Endometrial microvascular endothelial cells (primary cell): Measurements from ENCODE around the gene ARHGAP26. TPM values are rescaled to one million over a fixed set of nuclear protein-coding genes. Genes with fewer than 3 reads are reported as not detected.

ENCODE experiments used
- in situ Hi-C: cut with HindIII; loops from 2 replicates; pipeline ENCODE4 v1.10.0; 2017; ENCODE audit warnings: low sequenced_read_pairs, low pct_unique_long_range_greater_than_20kb; ENCODE audit errors: inconsistent ontology term
- total RNA-seq: library from RNA; depleted of rRNA; stranded (reverse); fragments of >200 nt; gene quantifications from one replicate; pipeline ENCODE4 v1.2.3, GENCODE V29; 2015; ENCODE audit errors: inconsistent ontology term

ARHGAP26 gene
- total RNA-seq, 1 donor from 2014 or later, result 20.4 TPM

DNA sequence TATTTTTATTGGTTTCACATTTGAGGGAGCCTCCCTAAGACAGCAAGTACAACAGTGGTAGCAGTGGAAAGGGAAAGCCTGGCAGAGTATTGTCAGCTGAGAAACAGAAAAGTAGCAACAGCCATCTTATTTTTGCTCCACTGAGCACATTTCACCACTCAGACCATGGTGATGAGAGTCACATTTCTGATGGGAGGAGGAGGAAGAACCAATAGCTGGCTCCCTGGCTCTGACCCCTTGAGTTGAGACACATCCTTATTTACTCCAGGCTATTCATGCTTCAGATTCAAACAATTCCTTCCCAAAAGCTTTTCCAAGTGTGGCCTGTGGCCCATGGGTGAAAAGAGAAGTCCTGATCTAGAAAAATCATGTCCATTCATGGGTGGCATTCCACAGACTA is 236.3 kb downstream of the ARHGAP26 start:
- in situ Hi-C loops, result loop anchor here (25.0 kb wide), 1 partner anchor 206 kb away; no protein-coding TSS in a partner anchor

- in situ Hi-C loops, result loop anchor here (25.0 kb wide), 1 partner anchor 204 kb away; no protein-coding TSS in a partner anchor
These were observed 237.9 kb downstream of the ARHGAP26 start for GRCh38 chr5:143008032-143008431.

- in situ Hi-C loops, result loop anchor here (25.0 kb wide), 1 partner anchor 203 kb away; no protein-coding TSS in a partner anchor
These were observed 238.8 kb downstream of the ARHGAP26 start for GRCh38 chr5:143008809-143009521.

GRCh38 chr5:143010351-143010750 is 240.2 kb downstream of the ARHGAP26 start:
- in situ Hi-C loops, result loop anchor here (25.0 kb wide), 1 partner anchor 202 kb away; no protein-coding TSS in a partner anchor

DNA sequence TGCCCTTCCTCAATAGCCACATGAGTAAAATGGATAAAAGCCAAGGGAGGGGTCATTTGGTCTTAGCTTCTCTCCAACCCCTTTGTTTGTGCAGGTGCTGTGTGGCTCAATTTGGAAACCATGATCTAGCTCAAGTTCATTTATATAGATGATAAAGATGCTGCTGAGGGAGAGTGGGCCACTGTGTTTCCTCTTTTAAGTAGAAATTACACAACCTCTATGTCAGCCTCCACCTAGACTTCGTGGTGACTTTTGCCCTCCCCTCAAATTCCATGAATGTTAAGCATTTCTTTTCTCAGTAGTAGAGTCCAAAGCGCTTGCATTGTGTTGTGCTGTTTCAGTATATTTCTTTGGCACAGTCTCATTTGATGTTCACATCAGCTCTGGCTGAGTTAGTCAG is 241.4 kb downstream of the ARHGAP26 start:
- in situ Hi-C loops, result loop anchor here (25.0 kb wide), 1 partner anchor 201 kb away; no protein-coding TSS in a partner anchor

DNA sequence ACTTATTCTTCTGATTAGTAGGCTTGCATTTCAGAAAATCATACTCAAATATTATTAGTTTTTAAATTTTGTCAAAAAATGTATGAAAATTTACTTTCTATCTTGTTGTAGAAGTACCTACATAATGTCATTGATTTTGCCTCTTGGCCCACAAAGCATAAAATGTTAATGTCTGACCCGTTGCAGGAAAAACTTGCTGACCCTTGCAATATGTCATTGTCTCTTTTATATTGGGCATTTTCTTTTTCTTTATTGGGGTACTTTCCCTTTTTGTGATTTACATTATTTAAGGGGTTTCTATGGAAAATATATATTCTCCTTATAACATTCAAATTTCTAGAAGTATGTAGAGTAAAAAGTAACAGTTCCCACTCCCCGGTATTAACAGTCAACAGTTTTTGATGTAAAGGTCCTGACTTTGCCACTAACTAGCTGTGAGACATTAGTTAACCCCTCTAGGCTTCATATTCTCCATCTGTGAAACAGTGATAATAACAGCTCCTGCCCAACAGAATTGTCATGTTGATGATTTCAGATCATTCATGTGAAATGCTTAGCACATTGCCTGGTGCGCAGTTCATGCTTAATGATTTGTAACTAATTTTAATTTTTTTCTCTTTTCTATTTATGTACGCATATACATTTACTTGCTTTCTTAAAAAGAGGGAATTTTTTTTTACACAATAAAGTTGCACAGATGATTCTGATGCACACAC is 243.2 kb downstream of the ARHGAP26 start:
- in situ Hi-C loops, result loop anchor here (25.0 kb wide), 1 partner anchor 199 kb away; no protein-coding TSS in a partner anchor

DNA sequence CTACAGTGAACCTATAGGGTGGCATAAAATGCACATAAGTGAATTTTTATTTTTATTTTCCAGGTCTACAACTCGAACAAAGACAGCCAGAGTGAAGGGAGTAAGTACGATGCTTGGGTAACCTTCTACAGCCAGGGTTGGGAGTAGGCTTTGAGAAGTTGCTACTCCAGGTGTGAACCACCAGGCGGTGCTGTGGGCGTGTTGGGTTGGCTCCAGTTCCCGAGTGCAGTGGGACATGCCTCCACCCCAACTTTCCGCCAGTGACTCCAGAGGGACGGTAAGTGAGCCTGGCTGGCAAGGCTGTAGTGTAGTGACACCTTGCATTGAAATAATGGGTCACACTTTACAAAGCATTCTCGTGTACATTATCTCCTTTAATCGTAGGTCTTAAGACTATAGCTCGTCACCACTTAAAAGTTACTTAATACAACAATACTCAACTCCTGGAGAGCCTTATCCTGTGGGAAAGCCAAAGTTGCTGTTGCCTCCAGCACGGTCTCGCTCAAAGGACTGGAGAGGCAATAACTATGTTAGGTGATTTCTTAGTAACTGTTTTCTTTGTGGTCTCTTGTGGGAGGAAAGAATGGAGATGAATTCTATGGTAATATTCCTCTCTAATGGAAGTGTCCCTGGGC is 244.0 kb downstream of the ARHGAP26 start:
- in situ Hi-C loops, result loop anchor here (25.0 kb wide), 1 partner anchor 198 kb away; no protein-coding TSS in a partner anchor

DNA sequence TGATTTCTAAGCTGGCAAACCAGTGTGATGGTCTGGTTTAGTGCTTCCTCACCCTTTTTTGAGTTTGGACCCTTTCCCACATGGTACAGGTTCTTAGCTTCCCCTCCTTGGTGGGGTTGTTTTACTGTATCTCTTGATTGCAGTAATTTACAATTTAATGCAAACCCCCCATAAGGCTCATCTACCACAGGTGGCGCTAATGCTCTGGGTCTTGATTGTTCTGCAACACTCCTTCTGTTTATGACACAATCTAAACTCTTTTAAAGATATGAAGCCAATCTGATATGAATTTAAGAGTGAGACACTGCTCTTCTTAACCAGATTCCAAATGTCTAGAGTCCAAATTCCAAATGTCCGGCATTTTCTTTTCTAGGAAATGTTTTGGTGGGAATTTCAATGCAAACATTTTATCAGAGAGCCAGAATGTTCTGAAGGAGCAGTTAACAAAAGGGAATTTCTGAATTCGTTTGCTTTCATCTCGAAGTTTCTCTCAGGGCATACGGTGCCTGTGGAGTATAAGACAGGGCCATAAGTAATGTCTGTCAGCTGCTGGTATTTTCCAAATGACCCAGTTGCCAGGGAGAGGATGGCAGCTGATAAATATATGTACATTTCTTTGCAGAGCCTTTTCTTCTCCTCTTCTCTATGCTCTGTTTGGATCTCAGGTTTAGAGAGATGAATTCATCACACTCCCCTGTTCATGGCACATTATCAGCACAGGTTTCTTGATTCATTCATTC is 246.8 kb downstream of the ARHGAP26 start:
- in situ Hi-C loops, result loop anchor here (25.0 kb wide), 1 partner anchor 195 kb away; no protein-coding TSS in a partner anchor

GRCh38 chr5:143017541-143017940 is 247.4 kb downstream of the ARHGAP26 start:
- in situ Hi-C loops, result loop anchor here (25.0 kb wide), 1 partner anchor 195 kb away; no protein-coding TSS in a partner anchor

DNA sequence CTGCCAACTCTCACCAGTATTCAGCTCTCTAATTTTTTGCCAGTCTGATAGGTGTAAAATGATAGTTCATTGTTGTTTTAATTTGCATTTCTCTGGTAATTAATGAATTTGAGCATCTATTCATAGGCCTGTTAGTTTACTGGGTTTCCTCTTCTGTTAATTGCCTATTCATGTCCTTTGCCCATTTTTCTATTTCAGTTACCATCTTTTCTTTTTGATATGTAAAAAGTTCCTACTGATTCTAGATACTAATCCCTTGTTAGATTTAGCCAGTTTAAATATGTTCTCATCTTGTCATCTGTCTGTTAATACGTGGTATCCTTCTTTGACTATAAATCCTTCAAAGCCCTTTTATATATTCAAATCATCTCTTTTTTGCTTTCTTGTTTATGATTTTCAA is 247.8 kb downstream of the ARHGAP26 start:
- in situ Hi-C loops, result loop anchor here (25.0 kb wide), 1 partner anchor 194 kb away; no protein-coding TSS in a partner anchor

- in situ Hi-C loops, result loop anchor here (25.0 kb wide), 1 partner anchor 193 kb away; no protein-coding TSS in a partner anchor
These were observed 249.0 kb downstream of the ARHGAP26 start for GRCh38 chr5:143019157-143019556.

DNA sequence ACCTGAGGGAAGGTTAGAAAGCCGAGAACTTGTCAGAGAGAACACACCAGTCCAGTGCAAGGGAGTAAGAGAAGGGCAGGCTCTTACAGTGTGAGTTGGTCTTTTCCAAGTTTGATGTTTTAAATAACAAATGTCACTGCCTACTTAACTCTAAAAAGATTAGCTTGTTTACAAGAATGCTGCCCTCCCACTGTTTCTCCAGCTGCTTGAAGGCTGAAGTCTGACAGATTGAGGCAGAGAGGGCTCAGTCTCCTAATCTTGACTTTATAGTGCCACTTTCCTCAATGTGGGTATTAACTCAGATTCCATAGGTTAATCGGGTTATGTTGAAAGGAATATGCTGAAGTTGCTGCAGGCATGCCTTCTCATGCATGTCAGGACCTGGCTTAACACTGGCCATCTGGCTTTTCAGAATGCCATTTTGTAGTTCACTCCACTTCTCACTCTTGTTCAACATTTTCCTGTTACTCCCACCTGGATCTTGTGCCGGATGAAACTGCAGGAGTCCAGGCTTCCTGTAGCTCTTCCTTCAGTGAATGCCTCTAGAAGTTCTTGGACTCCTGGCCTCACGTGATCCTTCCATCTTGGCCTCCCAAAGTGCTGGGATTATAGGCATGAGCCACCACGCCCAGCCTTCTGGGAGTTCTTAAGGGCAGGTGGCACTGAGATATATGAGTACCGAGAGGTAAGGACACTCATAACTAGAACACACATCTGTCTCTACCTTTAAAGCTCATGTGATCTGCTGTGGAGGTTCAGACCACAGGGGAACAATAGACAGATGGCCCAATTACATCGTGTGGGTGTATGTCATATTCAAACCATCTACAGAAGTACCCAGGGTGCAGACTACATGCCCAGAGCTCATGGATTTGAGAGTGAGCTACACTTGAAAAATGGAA is 249.7 kb downstream of the ARHGAP26 start:
- in situ Hi-C loops, result loop anchor here (25.0 kb wide), 1 partner anchor 192 kb away; no protein-coding TSS in a partner anchor

- in situ Hi-C loops, result loop anchor here (25.0 kb wide), 1 partner anchor 191 kb away; no protein-coding TSS in a partner anchor
These were observed 251.4 kb downstream of the ARHGAP26 start for GRCh38 chr5:143021595-143021994.

DNA sequence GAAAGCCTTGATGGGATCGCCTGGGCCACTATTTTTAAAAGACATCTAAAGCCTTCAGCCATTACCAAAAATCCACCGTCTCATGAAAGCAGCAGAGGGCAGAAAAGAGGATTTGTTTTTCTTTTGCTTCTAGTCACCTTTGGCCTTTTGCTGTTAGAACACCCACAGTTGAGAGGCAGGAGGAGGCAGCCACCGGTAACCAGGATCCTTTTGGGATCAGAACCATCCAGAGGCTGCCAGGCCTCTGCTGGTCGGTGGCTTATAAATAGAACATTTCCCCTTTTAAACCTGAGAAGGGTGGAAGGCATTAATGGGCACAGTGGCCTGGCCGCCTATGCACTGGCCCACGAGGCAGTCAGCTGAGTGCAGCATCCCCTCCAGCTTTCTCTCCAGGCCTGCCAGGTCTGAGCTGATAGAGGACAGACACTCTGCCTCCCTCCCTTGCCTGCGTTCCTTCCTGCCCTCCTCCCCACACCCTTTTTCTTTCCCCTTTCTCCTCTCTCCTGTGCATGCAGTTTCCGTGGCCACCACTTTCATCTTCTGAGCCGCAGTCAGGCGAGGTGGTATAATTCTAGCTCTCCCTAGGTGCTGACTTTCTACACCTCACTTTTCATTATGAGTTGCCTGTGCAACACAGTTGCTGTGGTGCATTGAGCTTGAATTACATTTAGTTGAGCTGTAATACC is 253.4 kb downstream of the ARHGAP26 start:
- in situ Hi-C loops, result loop anchor here (25.0 kb wide), 1 partner anchor 189 kb away; no protein-coding TSS in a partner anchor

DNA sequence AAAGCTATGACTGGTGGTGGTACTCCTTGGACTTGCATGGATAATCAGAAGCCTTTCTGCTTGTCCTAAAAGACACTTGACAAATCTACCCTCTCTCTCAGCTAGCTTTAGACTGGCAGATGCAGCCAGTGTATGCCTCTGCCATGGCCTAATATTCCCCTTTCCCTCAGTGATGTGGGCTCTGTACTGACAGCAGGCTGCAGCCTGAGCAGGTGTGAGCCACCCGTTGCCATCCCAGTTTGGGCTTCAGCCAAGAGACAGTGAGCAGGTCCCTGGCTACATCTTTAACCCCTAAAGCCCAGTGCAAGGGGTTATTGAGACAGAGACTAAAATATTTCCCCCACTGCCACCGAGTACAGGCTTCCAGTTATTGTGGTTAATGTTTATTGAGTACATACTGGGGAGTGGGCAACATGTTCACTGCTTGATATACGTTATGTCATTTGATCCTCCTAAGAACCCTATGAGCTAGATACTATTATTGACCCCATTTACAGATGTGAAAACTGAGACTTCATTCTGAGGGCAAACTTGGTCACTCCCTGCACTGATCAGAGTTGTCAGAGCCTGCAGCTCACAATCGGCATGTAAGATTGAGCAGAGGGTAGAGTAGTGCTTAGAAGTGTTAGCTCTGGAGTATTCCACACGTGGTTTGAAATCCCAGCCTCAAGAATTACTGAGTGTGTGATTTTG is 254.2 kb downstream of the ARHGAP26 start:
- in situ Hi-C loops, result loop anchor here (25.0 kb wide), 1 partner anchor 188 kb away; no protein-coding TSS in a partner anchor

- in situ Hi-C loops, result no loop called here
These were observed 255.2 kb downstream of the ARHGAP26 start for GRCh38 chr5:143025376-143025775.
